Neural cell (in vitro differentiated cells): Measurements from ENCODE around the gene CLIC2. TPM values are rescaled to one million over a fixed set of nuclear protein-coding genes. Genes with fewer than 3 reads are reported as not detected.

Experiments
- H2AFZ ChIP-seq: fragments of 200-600, 300-800 bp; sonication (generic), shearing (Covaris generic); 2 replicates; pipeline ENCODE4 v1.6.0; 2014; ENCODE audit warnings: low read depth, mild to moderate bottlenecking, antibody characterized with exemption, low read length, moderate library complexity
- H3F3A ChIP-seq: fragments of 200-600 bp; shearing (Covaris generic); 2 replicates; pipeline ENCODE4 v1.6.1; 2016; ENCODE audit warnings: mild to moderate bottlenecking, moderate library complexity, mixed read lengths, antibody characterized with exemption, low read length; ENCODE audit not compliant: insufficient read depth, poor library complexity, severe bottlenecking
- H3K27ac ChIP-seq: fragments of 200-600, 300-800 bp; sonication (generic), shearing (Covaris generic); 2 replicates; pipeline ENCODE4 v1.5.1; 2014; ENCODE audit warnings: mild to moderate bottlenecking, low read length, moderate library complexity
- H3K27me3 ChIP-seq: fragments of 300-800, 200-600 bp; sonication (generic), shearing (Covaris generic); 2 replicates; pipeline ENCODE4 v1.6.0; 2014; ENCODE audit warnings: mild to moderate bottlenecking, low read depth, low read length, moderate library complexity; ENCODE audit not compliant: insufficient read depth
- H3K36me3 ChIP-seq: fragments of 300-800, 200-600 bp; sonication (generic), shearing (Covaris generic); 2 replicates; pipeline ENCODE4 v1.5.1; 2014; ENCODE audit warnings: mild to moderate bottlenecking, antibody characterized with exemption, low read length, moderate library complexity; ENCODE audit not compliant: insufficient read depth
- H3K4me2 ChIP-seq: fragments of 300-800, 200-600 bp; sonication (generic), shearing (Covaris generic); 2 replicates; pipeline ENCODE4 v1.6.0; 2014; ENCODE audit warnings: mild to moderate bottlenecking, low read length
- H3K4me3 ChIP-seq: fragments of 300-800, 200-600 bp; sonication (generic), shearing (Covaris generic); 2 replicates; pipeline ENCODE4 v1.5.1; 2014; ENCODE audit warnings: mild to moderate bottlenecking, low read length, moderate library complexity
- H3K79me2 ChIP-seq: fragments of 200-600 bp; shearing (Covaris generic); replicated peaks from 2 replicates; pipeline ENCODE4 v1.6.0; 2014; ENCODE audit warnings: mild to moderate bottlenecking, low read length, moderate library complexity; ENCODE audit not compliant: insufficient read depth
- H3K9ac ChIP-seq: fragments of 300-800, 200-600 bp; sonication (generic), shearing (Covaris generic); 2 replicates; pipeline ENCODE4 v1.6.1; 2016; ENCODE audit warnings: mild to moderate bottlenecking, low read length, mixed read lengths
- H3K9me2 ChIP-seq: fragments of 200-600 bp; shearing (Covaris generic); 2 replicates; pipeline ENCODE4 v1.6.1; 2016; ENCODE audit warnings: mild to moderate bottlenecking, low read length, mixed read lengths; ENCODE audit not compliant: insufficient read depth
- H3K9me3 ChIP-seq: fragments of 200-600, 300-800 bp; sonication (generic), shearing (Covaris generic); 2 replicates; pipeline ENCODE4 v1.6.1; 2016; ENCODE audit warnings: mild to moderate bottlenecking, mixed run types, low read length, moderate library complexity, mixed read lengths
- H4K20me1 ChIP-seq: fragments of 200-600 bp; shearing (Covaris generic); 2 replicates; pipeline ENCODE4 v1.6.1; 2016; ENCODE audit warnings: mild to moderate bottlenecking, mixed run types; ENCODE audit not compliant: insufficient read depth
- CTCF ChIP-seq: fragments of 450-650 bp; IDR thresholded peaks from 2 replicates; pipeline ENCODE4 v1.5.1; 2014; ENCODE audit warnings: antibody characterized with exemption, mild to moderate bottlenecking, moderate library complexity; ENCODE audit not compliant: poor library complexity, severe bottlenecking
- EP300 ChIP-seq: fragments of 450-650 bp; conservative IDR thresholded peaks from 2 replicates; pipeline ENCODE4 v1.6.1; 2014; ENCODE audit warnings: antibody characterized with exemption, mild to moderate bottlenecking, moderate library complexity; ENCODE audit not compliant: poor library complexity, severe bottlenecking
- EZH2 ChIP-seq: fragments of 200-600, 300-800 bp; shearing (Covaris generic), sonication (generic); IDR thresholded peaks from 2 replicates; pipeline ENCODE4 v1.6.1; 2014; ENCODE audit warnings: antibody characterized with exemption, low read length, borderline replicate concordance, mild to moderate bottlenecking; ENCODE audit not compliant: insufficient read depth, poor library complexity, severe bottlenecking
- MXI1 ChIP-seq: fragments of 450-650 bp; conservative IDR thresholded peaks from 2 replicates; pipeline ENCODE4 v1.6.1; 2014; ENCODE audit warnings: antibody characterized with exemption, mild to moderate bottlenecking; ENCODE audit not compliant: poor library complexity, severe bottlenecking
- POLR2AphosphoS5 ChIP-seq: IDR thresholded peaks from 2 replicates; pipeline ENCODE4 v1.6.1; 2012
- RAD21 ChIP-seq: fragments of 450-650 bp; conservative IDR thresholded peaks from 2 replicates; pipeline ENCODE4 v1.6.1; 2014; ENCODE audit warnings: antibody characterized with exemption, mild to moderate bottlenecking, moderate library complexity
- REST ChIP-seq: IDR thresholded peaks from 2 replicates; pipeline ENCODE4 v1.6.1; 2012; ENCODE audit warnings: borderline replicate concordance
- SMC3 ChIP-seq: fragments of 450-650 bp; conservative IDR thresholded peaks from 2 replicates; pipeline ENCODE4 v1.6.1; 2014; ENCODE audit warnings: antibody characterized with exemption, mild to moderate bottlenecking, moderate library complexity; ENCODE audit not compliant: poor library complexity
- TAF1 ChIP-seq: IDR thresholded peaks from 2 replicates; pipeline ENCODE4 v1.6.1; 2012; ENCODE audit warnings: low read depth
- polyA plus RNA-seq: library from polyadenylated mRNA; depleted of rRNA; stranded (reverse); fragments of >200 nt; gene quantifications from 2 replicates; pipeline ENCODE4 v1.2.3, GENCODE V29; 2014

Gene CLIC2
- polyA plus RNA-seq, 1 donor from 2014 or later, result 2.9 TPM

- Histone ChIP-seq H3K4me2 (no peak overlapping the region), H4K20me1 (no peaks in the 10 kb centered on the region)
Measured at GRCh38 chrX:155326610-155327009, 7.8 kb downstream of the CLIC2 start.

GRCh38 chrX:155314260-155314659, 20.2 kb downstream of the CLIC2 start:
- no peak overlapping the region for H3K4me3 ChIP-seq
- H3K9me2 ChIP-seq, result no peaks in the 10 kb centered on the region
- no peaks in the 10 kb centered on the region for H3F3A ChIP-seq
- H2AFZ ChIP-seq, result no peak overlapping the region
- no peaks in the 10 kb centered on the region for H3K27me3 ChIP-seq
- H3K79me2 ChIP-seq, result no peaks in the 10 kb centered on the region
- H3K9ac ChIP-seq, result no peak overlapping the region
- H3K9me3 ChIP-seq, result no peaks in the 10 kb centered on the region
- no peak for TF ChIP-seq TAF1
- TF ChIP-seq CTCF, result no peak
- no peak for TF ChIP-seq EP300
- no peak overlapping the region for H3K27ac ChIP-seq
- no peaks in the 10 kb centered on the region for H3K36me3 ChIP-seq
- H4K20me1 ChIP-seq, result no peaks in the 10 kb centered on the region
- H3K4me2 ChIP-seq, result no peak overlapping the region

More at GRCh38 chrX:155326610-155327009, 7.8 kb downstream of the CLIC2 start:
- no peak overlapping the region for H2AFZ ChIP-seq
- H3K9me3 ChIP-seq, result no peaks in the 10 kb centered on the region
- no peak overlapping the region for H3K9ac ChIP-seq
- H3K36me3 ChIP-seq, result no peaks in the 10 kb centered on the region
- no peak overlapping the region for H3K27ac ChIP-seq
- H3K79me2 ChIP-seq, result no peaks in the 10 kb centered on the region
- TF ChIP-seq EP300 (no peak), CTCF (no peak), REST (no peak), SMC3 (no peak), POLR2AphosphoS5 (no peak)
- H3K27me3 ChIP-seq, result no peaks in the 10 kb centered on the region
- H3F3A ChIP-seq, result no peaks in the 10 kb centered on the region
- no peaks in the 10 kb centered on the region for H3K9me2 ChIP-seq
- no peak overlapping the region for H3K4me3 ChIP-seq

GRCh38 chrX:155313766-155314165, 20.6 kb downstream of the CLIC2 start:
- TF ChIP-seq EP300 (no peak), CTCF (no peak), EZH2 (no peak), MXI1 (no peak), POLR2AphosphoS5 (no peak), RAD21 (no peak)
- no peaks in the 10 kb centered on the region for H3K9me3 ChIP-seq

More at GRCh38 chrX:155313766-155314165, 20.6 kb downstream of the CLIC2 start:
- Histone ChIP-seq H3K4me2 (no peak overlapping the region), H3K4me3 (no peak overlapping the region), H3K9ac (no peak overlapping the region), H3K79me2 (no peaks in the 10 kb centered on the region), H4K20me1 (no peaks in the 10 kb centered on the region), H2AFZ (no peak overlapping the region), H3K36me3 (no peaks in the 10 kb centered on the region), H3K9me2 (no peaks in the 10 kb centered on the region), H3F3A (no peaks in the 10 kb centered on the region), H3K27me3 (no peaks in the 10 kb centered on the region), H3K27ac (no peak overlapping the region)
